IMR-90 (cell line): ENCODE measurements around the gene KCNMA1. TPM values are rescaled to one million over a fixed set of nuclear protein-coding genes. Genes with fewer than 3 reads are reported as not detected.

Source experiments
- ATAC-seq: fragments of 200-7000 bp; cut with Tn5 transposase; 2 replicates; pipeline ENCODE4 v1.9.1; 2020; ENCODE audit warnings: low read depth, mild to moderate bottlenecking, moderate library complexity
- BruUV-seq: library from RNA; stranded (reverse); fragments of 400-500 nt; replicated peaks from 2 replicates; lab custom pipeline; 2021; lab: Mats Ljungman, UMichigan
- CTCF ChIA-PET: fragments of 300-600 bp; formaldehyde crosslinking; extraction: SDS; loops from one replicate; lab custom pipeline; 2021; ENCODE audit warnings: antibody characterized with exemption; lab: Yijun Ruan, JAX
- POLR2A ChIA-PET: fragments of 300-600 bp; sonication (Branson Sonifier 250); formaldehyde crosslinking; loops from one replicate; lab custom pipeline; 2022; ENCODE audit warnings: antibody characterized with exemption; ENCODE audit not compliant: unreplicated experiment; lab: Charles Lee
- DNase-seq: peaks from one replicate; pipeline ENCODE4 v3.0.0; 2013
- H2AFZ ChIP-seq: replicated peaks from 2 replicates; pipeline ENCODE3; 2013; ENCODE audit warnings: low read length, mild to moderate bottlenecking; ENCODE audit not compliant: poor library complexity
- H2AK5ac ChIP-seq: 2 replicates; pipeline ENCODE4 v1.6.1; 2013; ENCODE audit warnings: low read depth, low read length, inconsistent platforms
- H2AK9ac ChIP-seq: replicated peaks from 2 replicates; pipeline ENCODE3; 2013; ENCODE audit warnings: mild to moderate bottlenecking, low read depth, low read length, moderate library complexity; ENCODE audit not compliant: poor library complexity
- H2BK120ac ChIP-seq: 2 replicates; pipeline ENCODE4 v1.6.1; 2013; ENCODE audit warnings: low read depth, low read length, inconsistent platforms
- H2BK15ac ChIP-seq: 3 replicates; pipeline ENCODE4 v1.6.1; 2013; ENCODE audit warnings: low read depth, low read length, inconsistent platforms
- H2BK20ac ChIP-seq: 2 replicates; pipeline ENCODE4 v1.6.1; 2013; ENCODE audit warnings: low read depth, mild to moderate bottlenecking, inconsistent platforms, low read length, moderate library complexity
- H2BK5ac ChIP-seq: 2 replicates; pipeline ENCODE4 v1.6.1; 2013; ENCODE audit warnings: mild to moderate bottlenecking, low read depth, low read length, inconsistent platforms; ENCODE audit not compliant: poor library complexity, severe bottlenecking
- H3K14ac ChIP-seq: replicated peaks from 2 replicates; pipeline ENCODE4 v1.6.1; 2013; ENCODE audit warnings: low read depth, low read length, inconsistent platforms
- H3K18ac ChIP-seq: 2 replicates; pipeline ENCODE4 v1.6.1; 2013; ENCODE audit warnings: low read depth, low read length, control low read depth
- H3K23ac ChIP-seq: 2 replicates; pipeline ENCODE4 v1.6.1; 2013; ENCODE audit warnings: low read depth, low read length, inconsistent platforms
- H3K27ac ChIP-seq: 2 replicates; pipeline ENCODE4 v1.5.1; 2013; ENCODE audit warnings: mild to moderate bottlenecking, control low read depth, low read length; ENCODE audit not compliant: insufficient read depth
- H3K27me3 ChIP-seq: 2 replicates; pipeline ENCODE4 v1.6.1; 2013; ENCODE audit warnings: low read length; ENCODE audit not compliant: control insufficient read depth, insufficient read depth
- H3K36me3 ChIP-seq: 2 replicates; pipeline ENCODE4 v1.6.1; 2013; ENCODE audit warnings: low read length, mixed read lengths; ENCODE audit not compliant: control insufficient read depth, insufficient read depth
- H3K4ac ChIP-seq: 2 replicates; pipeline ENCODE4 v1.6.1; 2013; ENCODE audit warnings: low read depth, low read length, inconsistent platforms
- H3K4me1 ChIP-seq: 2 replicates; pipeline ENCODE4 v1.6.1; 2013; ENCODE audit warnings: low read length, mixed read lengths; ENCODE audit not compliant: control insufficient read depth, insufficient read depth
- H3K4me2 ChIP-seq: 2 replicates; pipeline ENCODE4 v1.6.1; 2013; ENCODE audit warnings: low read depth, mild to moderate bottlenecking, control low read depth, low read length, moderate library complexity
- H3K4me3 ChIP-seq: 2 replicates; pipeline ENCODE4 v1.5.1; 2013; ENCODE audit warnings: low read depth, mild to moderate bottlenecking, control low read depth, low read length, moderate library complexity; ENCODE audit not compliant: insufficient read depth
- H3K56ac ChIP-seq: 2 replicates; pipeline ENCODE4 v1.6.1; 2013; ENCODE audit warnings: low read length, inconsistent platforms; ENCODE audit not compliant: insufficient read depth; ENCODE audit errors: extremely low read depth
- H3K79me1 ChIP-seq, 2 experiments: 2 replicates each; pipeline ENCODE4 v1.6.1; 2013; ENCODE audit warnings: low read length in 2 of 2, inconsistent platforms in 1 of 2, low read depth in 1 of 2
- H3K9ac ChIP-seq: 2 replicates; pipeline ENCODE4 v1.6.1; 2013; ENCODE audit warnings: low read depth, low read length, control low read depth
- H3K9me1 ChIP-seq: 2 replicates; pipeline ENCODE4 v1.6.1; 2013; ENCODE audit warnings: low read length, inconsistent platforms; ENCODE audit not compliant: insufficient read depth
- H3K9me3 ChIP-seq: 2 replicates; pipeline ENCODE4 v1.6.1; 2013; ENCODE audit warnings: low read length; ENCODE audit not compliant: control insufficient read depth, insufficient read depth
- H4K20me1 ChIP-seq: 2 replicates; pipeline ENCODE4 v1.6.1; 2013; ENCODE audit warnings: low read length, inconsistent platforms; ENCODE audit not compliant: insufficient read depth
- H4K5ac ChIP-seq: 2 replicates; pipeline ENCODE4 v1.6.1; 2013; ENCODE audit warnings: mild to moderate bottlenecking, low read depth, low read length, control low read depth
- H4K8ac ChIP-seq, 2 experiments: 2 replicates each; pipeline ENCODE4 v1.6.1; 2013; ENCODE audit warnings: low read depth in 2 of 2, low read length in 2 of 2, control low read depth in 1 of 2, inconsistent platforms in 1 of 2
- H4K91ac ChIP-seq: 2 replicates; pipeline ENCODE4 v1.6.1; 2013; ENCODE audit warnings: low read depth, low read length, inconsistent platforms; ENCODE audit not compliant: insufficient read depth
- CEBPB ChIP-seq: IDR thresholded peaks from 2 replicates; pipeline ENCODE4 v1.6.1; 2012; ENCODE audit warnings: low read depth, low read length, improper control_type of control experiment
- CHD1 ChIP-seq: IDR thresholded peaks from 2 replicates; pipeline ENCODE4 v1.6.1; 2012; ENCODE audit warnings: low read depth, low read length, improper control_type of control experiment
- MAFK ChIP-seq: IDR thresholded peaks from 2 replicates; pipeline ENCODE4 v1.6.1; 2012; ENCODE audit warnings: low read depth, low read length, improper control_type of control experiment
- NFE2L2 ChIP-seq: fragments of 150-350 bp; IDR thresholded peaks from 2 replicates; pipeline ENCODE4 v1.6.1; 2016; ENCODE audit warnings: low read depth, mild to moderate bottlenecking, low read length
- POLR2A ChIP-seq: IDR thresholded peaks from 2 replicates; pipeline ENCODE4 v1.6.1; 2012; ENCODE audit warnings: mild to moderate bottlenecking, low read depth, low read length
- RCOR1 ChIP-seq: IDR thresholded peaks from 2 replicates; pipeline ENCODE4 v1.6.1; 2012; ENCODE audit warnings: mild to moderate bottlenecking, low read length, improper control_type of control experiment; ENCODE audit not compliant: insufficient replicate concordance
- RFX5 ChIP-seq: IDR thresholded peaks from 2 replicates; pipeline ENCODE4 v1.8.0; 2012; ENCODE audit warnings: low read depth, mild to moderate bottlenecking, low read length, moderate library complexity
- SMC3 ChIP-seq: fragments of 150-350 bp; IDR thresholded peaks from 2 replicates; pipeline ENCODE4 v1.6.1; 2016; ENCODE audit warnings: low read depth, mild to moderate bottlenecking, antibody characterized with exemption, low read length, moderate library complexity
- USF2 ChIP-seq: fragments of 150-350 bp; IDR thresholded peaks from 2 replicates; pipeline ENCODE4 v1.6.1; 2017; ENCODE audit warnings: mild to moderate bottlenecking, antibody characterized with exemption, low read length, low read depth
- WGBS, 2 experiments: methylation state at CpG; one replicate each; pipeline versions ENCODE4 v1.1.5 to v1.1.7; 2013; ENCODE audit warnings: missing lambda C conversion rate in 2 of 2; ENCODE audit not compliant: insufficient read length in 1 of 2; ENCODE audit errors: extremely low coverage in 2 of 2; 5-methylcytosine and 5-hydroxymethylcytosine counted together
- dilution Hi-C: fragments of 300-500 bp; cut with HindIII; formaldehyde crosslinking; loops from one replicate; pipeline ENCODE4 v1.14.3; 2018; ENCODE audit warnings: low sequenced_read_pairs; ENCODE audit not compliant: unreplicated experiment
- in situ Hi-C: fragments of 300-500 bp; cut with MboI; formaldehyde crosslinking; loops from 3 replicates; pipeline ENCODE4 v1.14.3; 2019; ENCODE audit warnings: low sequenced_read_pairs, inconsistent platforms, mixed read lengths
- intact Hi-C: fragments of 100-400 bp; cut with micrococcal nuclease; formaldehyde crosslinking; loops from 2 replicates; pipeline ENCODE4 v1.10.0; 2022
- polyA plus RNA-seq, 3 experiments: library from polyadenylated mRNA; depleted of rRNA; stranded (reverse); fragments of >200 nt; gene quantifications; 2 replicates each; pipeline ENCODE4 v1.2.3, GENCODE V29; 2012; ENCODE audit warnings: low replicate concordance in 1 of 3
- total RNA-seq: library from RNA; depleted of rRNA; stranded (reverse); fragments of >200 nt; gene quantifications from 2 replicates; pipeline ENCODE4 v1.2.3, GENCODE V29; 2012

The KCNMA1 gene
- total and polyA plus RNA-seq, 2 of the 4 experiments (the other 2 are of a cell fraction) = 25.6 to 29.6 TPM

- H3K4me2 ChIP-seq = no peak overlapping the region
- intact Hi-C loops (loop anchor here (10.0 kb wide), 1 partner anchor 212 kb away; no protein-coding TSS in a partner anchor), dilution Hi-C loops (no loop called here), in situ Hi-C loops (no loop called here)
- H3K9me1 ChIP-seq = peaks cover 20% of the 10 kb centered on the region
- no peak overlapping the region for H4K8ac ChIP-seq
- BruUV-seq = no TSS peak
- H3K4me3 ChIP-seq = no peak overlapping the region
- H4K5ac ChIP-seq = no peak overlapping the region
- no peak overlapping the region for H3K4ac ChIP-seq
- H2AK9ac ChIP-seq = no peak overlapping the region
- TF ChIP-seq NFE2L2 (no peak), CHD1 (no peak), RFX5 (no peak), MAFK (no peak), RCOR1 (no peak), CEBPB (no peak), SMC3 (no peak), POLR2A (no peak), USF2 (no peak)
- H3K56ac ChIP-seq = no peak overlapping the region
- CTCF ChIA-PET = no interaction called here
- H3K79me1 ChIP-seq = peaks cover 0 to 23% of the 10 kb centered on the region in 2 experiments; a peak in 2 of 4 replicates
- no peak overlapping the region for H2BK20ac ChIP-seq
- no peaks in the 10 kb centered on the region for H4K20me1 ChIP-seq
- H3K9ac ChIP-seq = no peak overlapping the region
- H3K36me3 ChIP-seq = no peaks in the 10 kb centered on the region
- no peak overlapping the region for H3K27ac ChIP-seq
- no peak overlapping the region for H2AK5ac ChIP-seq
- no peak overlapping the region for H3K18ac ChIP-seq
- no peak overlapping the region for H2BK15ac ChIP-seq
- no peak overlapping the region for H4K91ac ChIP-seq
- DNase-seq = no peak
- POLR2A ChIA-PET = no interaction called here
- no peaks in the 10 kb centered on the region for H3K9me3 ChIP-seq
- H3K4me1 ChIP-seq = peaks cover 25% of the 10 kb centered on the region
- H3K23ac ChIP-seq = no peak overlapping the region
- no peak overlapping the region for H3K14ac ChIP-seq
- no peaks in the 10 kb centered on the region for H3K27me3 ChIP-seq
- 100% methylated on average over 1 of the region's 2 CpGs; no CpG with 5 or more reads in 1 of the 2 experiments for WGBS, 2 experiments
- no peak overlapping the region for H2BK120ac ChIP-seq
- H2AFZ ChIP-seq = no peak overlapping the region
- ATAC-seq = no peak
- H2BK5ac ChIP-seq = no peak overlapping the region
Measured at GRCh38 chr10:77606751-77607150, 30.9 kb downstream of the KCNMA1 start.
